ENCODE results near the gene IFNG-AS1. TPM values are rescaled to one million over a fixed set of nuclear protein-coding genes. Genes with fewer than 3 reads are reported as not detected.
A peak's percentile ranks its signal among the peaks of the same experiment; 100 is the strongest.

The IFNG-AS1 gene
- total RNA-seq, 1 donor from 2014 or later: not detected

DNA sequence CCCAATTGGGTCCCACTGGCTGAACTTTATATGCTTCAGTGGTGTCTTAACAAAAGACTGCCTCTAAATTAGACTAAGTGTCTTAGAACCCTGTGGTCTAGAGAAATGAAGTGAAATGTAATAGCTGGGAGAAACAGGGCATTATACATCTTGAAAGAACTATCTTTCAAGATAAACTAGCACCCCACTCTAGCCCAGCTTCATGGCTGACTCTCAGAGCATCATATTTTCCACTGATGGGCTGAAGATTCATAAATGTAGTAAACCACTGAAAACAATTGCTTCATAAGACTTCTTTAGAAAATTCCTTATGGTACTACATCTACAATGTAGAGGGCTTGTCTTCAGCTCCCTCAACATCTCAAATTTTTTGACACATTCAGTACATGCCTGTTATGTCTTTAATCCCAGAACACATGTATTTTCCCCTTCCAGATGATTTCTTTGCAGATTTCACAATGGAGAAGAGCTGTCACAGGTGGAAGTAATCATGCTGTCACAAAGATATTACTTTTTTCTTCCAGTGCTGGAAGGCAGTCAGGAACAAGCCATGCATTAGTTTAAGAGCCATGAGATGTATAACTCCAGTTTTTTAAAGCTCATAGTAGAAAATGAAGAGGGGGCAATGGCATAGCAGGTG lies 48.5 kb downstream of the IFNG-AS1 start:
- TF ChIP-seq, protein P1, sequence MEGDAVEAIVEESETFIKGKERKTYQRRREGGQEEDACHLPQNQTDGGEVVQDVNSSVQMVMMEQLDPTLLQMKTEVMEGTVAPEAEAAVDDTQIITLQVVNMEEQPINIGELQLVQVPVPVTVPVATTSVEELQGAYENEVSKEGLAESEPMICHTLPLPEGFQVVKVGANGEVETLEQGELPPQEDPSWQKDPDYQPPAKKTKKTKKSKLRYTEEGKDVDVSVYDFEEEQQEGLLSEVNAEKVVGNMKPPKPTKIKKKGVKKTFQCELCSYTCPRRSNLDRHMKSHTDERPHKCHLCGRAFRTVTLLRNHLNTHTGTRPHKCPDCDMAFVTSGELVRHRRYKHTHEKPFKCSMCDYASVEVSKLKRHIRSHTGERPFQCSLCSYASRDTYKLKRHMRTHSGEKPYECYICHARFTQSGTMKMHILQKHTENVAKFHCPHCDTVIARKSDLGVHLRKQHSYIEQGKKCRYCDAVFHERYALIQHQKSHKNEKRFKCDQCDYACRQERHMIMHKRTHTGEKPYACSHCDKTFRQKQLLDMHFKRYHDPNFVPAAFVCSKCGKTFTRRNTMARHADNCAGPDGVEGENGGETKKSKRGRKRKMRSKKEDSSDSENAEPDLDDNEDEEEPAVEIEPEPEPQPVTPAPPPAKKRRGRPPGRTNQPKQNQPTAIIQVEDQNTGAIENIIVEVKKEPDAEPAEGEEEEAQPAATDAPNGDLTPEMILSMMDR (IDR thresholded peaks at IDR 0.05; ENCODE audit: partially characterized antibody, unreplicated experiment): no peak
- DNase-seq: no peak
- H3K4me1 Mint-ChIP-seq (ENCODE audit: low read depth, unreplicated experiment): peaks cover 2% of the 10 kb centered on the region
- no peak overlapping the region for H3K4me3 Mint-ChIP-seq (ENCODE audit: unreplicated experiment)
- no peak overlapping the region for H3K27ac Mint-ChIP-seq (ENCODE audit: unreplicated experiment)
- H3K9me3 Mint-ChIP-seq (ENCODE audit: unreplicated experiment): peaks cover 1% of the 10 kb centered on the region
- no peaks in the 10 kb centered on the region for H3K36me3 Mint-ChIP-seq (ENCODE audit: unreplicated experiment)
- no peaks in the 10 kb centered on the region for H3K27me3 Mint-ChIP-seq (ENCODE audit: unreplicated experiment)

DNA sequence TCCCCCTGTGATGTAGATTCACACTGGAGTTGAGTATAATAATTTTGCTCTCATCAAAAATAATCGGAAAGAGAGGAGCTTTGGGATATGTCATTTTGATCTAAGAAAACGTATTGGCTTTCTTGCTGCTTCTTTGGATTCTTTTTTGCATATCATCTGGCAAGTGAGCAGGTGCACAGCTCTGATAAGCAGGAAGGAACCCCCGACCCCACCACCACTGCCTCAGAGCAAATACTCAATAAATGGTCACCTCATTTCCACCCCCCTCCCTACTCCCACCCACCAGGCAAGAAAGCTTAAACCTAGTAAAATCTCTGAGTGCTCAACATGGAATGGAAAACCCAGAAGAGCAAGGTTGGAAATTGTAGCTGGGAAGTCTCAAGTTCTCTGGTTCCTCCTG lies 49.4 kb downstream of the IFNG-AS1 start:
- Mint-ChIP-seq H3K27me3 (ENCODE audit: unreplicated experiment) (no peaks in the 10 kb centered on the region), H3K9me3 (ENCODE audit: unreplicated experiment) (peaks cover 1% of the 10 kb centered on the region), H3K4me3 (ENCODE audit: unreplicated experiment) (no peak overlapping the region), H3K4me1 (ENCODE audit: low read depth, unreplicated experiment) (peaks cover 2% of the 10 kb centered on the region), H3K36me3 (ENCODE audit: unreplicated experiment) (no peaks in the 10 kb centered on the region), H3K27ac (ENCODE audit: unreplicated experiment) (no peak overlapping the region)
- no peak for DNase-seq
- TF ChIP-seq, protein P1 (IDR thresholded peaks at IDR 0.05; ENCODE audit: partially characterized antibody, unreplicated experiment): no peak

DNA sequence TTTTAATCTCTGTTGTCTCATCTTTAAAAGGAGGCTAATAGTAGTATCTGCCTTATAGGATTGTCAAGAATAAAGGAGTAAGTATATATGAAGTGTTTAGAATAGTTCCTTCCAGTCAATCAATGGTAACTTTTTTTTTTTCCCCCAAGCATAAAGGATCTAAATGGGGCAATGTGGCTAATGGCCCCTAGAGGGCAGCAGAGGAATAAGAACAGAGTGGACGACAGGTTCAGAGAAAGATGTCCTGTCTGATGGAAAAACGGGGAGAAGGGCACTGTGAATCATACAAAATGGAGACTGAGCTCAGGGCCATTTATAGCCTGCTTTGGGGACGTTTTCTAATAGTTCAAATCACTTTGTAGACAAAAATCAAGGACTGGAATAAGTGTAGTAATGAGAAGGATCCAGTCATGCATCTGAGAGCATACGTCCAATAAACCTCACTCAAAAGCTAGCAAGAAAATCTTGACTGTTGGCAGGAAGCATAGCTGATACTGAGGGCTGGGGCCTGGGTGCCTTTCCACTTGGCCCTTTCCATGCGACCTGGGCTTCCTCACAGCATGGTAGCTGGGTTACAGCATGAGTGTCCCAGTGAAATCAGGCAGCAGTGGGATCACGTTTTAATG lies 51.3 kb downstream of the IFNG-AS1 start:
- H3K4me3 Mint-ChIP-seq (ENCODE audit: unreplicated experiment): no peak overlapping the region
- no peaks in the 10 kb centered on the region for H3K27me3 Mint-ChIP-seq (ENCODE audit: unreplicated experiment)
- peaks cover 1% of the 10 kb centered on the region for H3K9me3 Mint-ChIP-seq (ENCODE audit: unreplicated experiment)
- peak; percentile 71 for DNase-seq
- peaks cover 2% of the 10 kb centered on the region for H3K4me1 Mint-ChIP-seq (ENCODE audit: low read depth, unreplicated experiment)
- TF ChIP-seq, protein P1 (IDR thresholded peaks at IDR 0.05; ENCODE audit: partially characterized antibody, unreplicated experiment): peak; percentile 84
- H3K27ac Mint-ChIP-seq (ENCODE audit: unreplicated experiment): no peak overlapping the region
- H3K36me3 Mint-ChIP-seq (ENCODE audit: unreplicated experiment): no peaks in the 10 kb centered on the region

DNA sequence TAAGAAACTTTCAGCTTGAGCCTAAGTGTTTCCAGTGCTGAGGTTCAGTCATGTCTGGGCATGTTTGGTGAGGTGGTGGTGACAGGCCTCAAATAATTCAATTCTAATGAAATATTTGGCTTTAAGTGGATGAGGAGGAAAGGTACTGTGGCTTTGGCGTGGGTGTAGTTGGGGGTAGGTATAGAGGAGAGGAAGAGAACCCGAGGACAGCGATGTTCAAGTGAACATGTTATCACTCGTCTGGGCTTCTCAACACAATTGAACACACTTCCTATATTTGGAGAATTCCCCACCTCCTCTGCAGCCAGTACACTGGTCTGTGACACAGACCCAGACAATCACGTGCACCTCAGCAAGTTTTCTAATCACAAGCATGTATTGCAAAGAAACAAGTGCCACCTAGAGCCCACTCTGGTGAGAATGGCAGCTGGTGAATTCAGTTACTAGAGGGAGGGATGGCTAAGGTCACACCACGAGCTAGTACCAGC lies 53.0 kb downstream of the IFNG-AS1 start:
- Mint-ChIP-seq H3K27me3 (ENCODE audit: unreplicated experiment) (no peaks in the 10 kb centered on the region), H3K4me1 (ENCODE audit: low read depth, unreplicated experiment) (peaks cover 2% of the 10 kb centered on the region), H3K36me3 (ENCODE audit: unreplicated experiment) (no peaks in the 10 kb centered on the region), H3K9me3 (ENCODE audit: unreplicated experiment) (peaks cover 3% of the 10 kb centered on the region), H3K4me3 (ENCODE audit: unreplicated experiment) (no peak overlapping the region), H3K27ac (ENCODE audit: unreplicated experiment) (peak overlapping the region; percentile 4)
- TF ChIP-seq, protein P1 (IDR thresholded peaks at IDR 0.05; ENCODE audit: partially characterized antibody, unreplicated experiment): no peak
- no peak for DNase-seq

DNA sequence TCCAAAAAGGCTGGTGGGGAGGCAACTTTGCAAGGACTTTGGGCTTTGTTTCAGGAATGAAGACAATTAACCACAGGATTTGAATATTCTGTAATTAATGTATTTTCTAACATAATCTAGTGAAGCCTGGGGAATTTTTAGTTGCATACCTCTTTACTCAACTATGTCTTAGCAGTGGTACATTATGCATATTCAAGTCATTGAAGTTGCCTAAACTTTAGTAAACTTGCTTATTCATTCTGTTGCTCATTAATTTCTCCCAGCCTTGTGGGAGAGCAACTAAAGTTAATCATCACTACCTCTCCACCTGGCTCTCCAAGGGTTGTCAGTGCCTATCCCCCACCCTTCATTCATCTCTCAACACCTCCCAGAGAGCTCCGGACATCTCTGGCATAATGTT lies 54.2 kb downstream of the IFNG-AS1 start:
- Mint-ChIP-seq H3K27me3 (ENCODE audit: unreplicated experiment) (no peaks in the 10 kb centered on the region), H3K9me3 (ENCODE audit: unreplicated experiment) (peaks cover 3% of the 10 kb centered on the region), H3K4me1 (ENCODE audit: low read depth, unreplicated experiment) (peaks cover 2% of the 10 kb centered on the region), H3K4me3 (ENCODE audit: unreplicated experiment) (no peak overlapping the region), H3K36me3 (ENCODE audit: unreplicated experiment) (no peaks in the 10 kb centered on the region), H3K27ac (ENCODE audit: unreplicated experiment) (no peak overlapping the region)
- DNase-seq: no peak
- TF ChIP-seq, protein P1 (IDR thresholded peaks at IDR 0.05; ENCODE audit: partially characterized antibody, unreplicated experiment): no peak
